ENCODE data around the gene DNAJC17.
A peak's percentile ranks its signal among the peaks of the same experiment; 100 is the strongest.

DNAJC17 gene

DNA sequence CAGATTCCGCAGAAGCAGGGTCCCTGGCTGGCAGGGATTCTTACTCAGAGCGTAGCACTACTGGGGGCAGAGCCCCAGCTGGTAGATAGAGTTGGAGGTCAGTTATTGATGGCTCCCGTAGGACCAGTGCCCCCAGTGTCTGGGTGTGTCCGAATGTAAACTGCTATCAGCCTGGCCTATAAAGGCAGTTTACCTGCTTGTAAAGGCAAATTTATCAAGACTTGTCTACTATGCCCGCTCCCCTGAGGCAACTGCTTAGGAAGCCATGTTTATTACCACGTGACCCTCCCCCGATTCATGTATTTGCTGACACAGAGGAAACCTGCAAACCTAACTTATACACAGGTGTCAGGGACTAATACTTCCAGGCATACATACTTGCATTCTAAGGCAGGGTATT is 21.8 kb upstream of the DNAJC17 start:
- peak; percentile 85 for DNase-seq

GRCh38 chr15:40828447-40829036 is 21.3 kb upstream of the DNAJC17 start, which contains the start of gene PPP1R14D:
TSS of gene PPP1R14D (minus strand) at chr15:40828708. CDS start at chr15:40828641, 67 bp downstream.
- DNase-seq, result peak; percentile 73

- no peak for DNase-seq
Observed at GRCh38 chr15:40826423-40827075, 19.3 kb upstream of the DNAJC17 start.

GRCh38 chr15:40825661-40826422 is 18.6 kb upstream of the DNAJC17 start:
- DNase-seq, result peak; percentile 89

DNA sequence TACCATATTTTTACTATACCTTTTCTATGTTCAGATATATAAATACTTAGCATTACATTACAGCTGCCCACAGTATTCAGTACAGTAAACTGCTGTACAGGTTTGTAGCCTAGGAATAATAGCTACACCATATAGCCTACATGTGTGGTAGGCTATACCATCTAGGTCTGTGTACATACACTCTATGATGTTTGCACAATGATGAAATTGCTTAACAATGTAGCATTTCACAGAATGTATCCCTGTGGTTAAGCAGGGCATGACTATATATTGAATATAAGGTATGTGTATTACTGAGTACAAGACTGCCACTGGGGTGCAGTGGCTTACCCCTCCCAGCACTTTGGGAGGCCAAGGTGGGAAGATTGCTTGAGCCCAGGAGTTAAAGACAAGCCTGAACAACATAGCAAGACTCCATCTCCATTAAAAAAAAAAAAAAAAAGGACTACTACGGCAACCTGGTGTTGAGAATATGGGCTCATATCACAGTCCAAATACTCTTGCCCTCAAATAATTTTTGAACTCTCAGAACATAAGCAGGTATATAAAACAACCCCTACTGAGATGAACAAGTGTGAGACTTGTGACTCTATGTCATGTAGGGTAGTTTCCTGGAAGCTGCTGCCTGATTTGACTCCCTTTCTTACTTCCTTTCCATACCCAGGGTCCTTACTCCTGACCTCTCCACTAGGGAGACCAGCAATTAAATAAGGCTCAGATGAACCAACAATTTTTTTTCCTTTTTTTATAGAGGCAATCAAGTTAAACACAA is 16.5 kb upstream of the DNAJC17 start:
- DNase-seq, result peak; percentile 83

DNA sequence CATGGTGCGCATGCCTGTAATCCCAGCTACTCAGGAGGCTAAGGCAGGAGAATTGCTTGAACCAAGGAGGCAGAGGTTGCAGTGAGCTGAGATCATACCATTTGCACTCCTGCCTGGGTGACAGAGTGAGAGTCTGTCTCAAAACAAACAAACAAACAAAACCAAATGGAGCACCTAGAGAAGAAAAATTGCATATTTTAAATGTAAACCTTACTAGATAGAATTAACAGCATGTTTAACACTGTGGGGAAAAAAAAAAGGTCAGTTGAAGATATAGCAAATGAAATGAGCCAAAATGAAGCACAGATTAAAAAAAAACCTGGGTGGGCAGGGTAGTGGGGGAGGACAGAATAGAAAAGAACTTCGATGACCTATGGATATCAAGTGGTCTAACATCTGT is 13.9 kb upstream of the DNAJC17 start:
- DNase-seq, result no peak

GRCh38 chr15:40819048-40819447 is 11.8 kb upstream of the DNAJC17 start:
- DNase-seq, result no peak

DNA sequence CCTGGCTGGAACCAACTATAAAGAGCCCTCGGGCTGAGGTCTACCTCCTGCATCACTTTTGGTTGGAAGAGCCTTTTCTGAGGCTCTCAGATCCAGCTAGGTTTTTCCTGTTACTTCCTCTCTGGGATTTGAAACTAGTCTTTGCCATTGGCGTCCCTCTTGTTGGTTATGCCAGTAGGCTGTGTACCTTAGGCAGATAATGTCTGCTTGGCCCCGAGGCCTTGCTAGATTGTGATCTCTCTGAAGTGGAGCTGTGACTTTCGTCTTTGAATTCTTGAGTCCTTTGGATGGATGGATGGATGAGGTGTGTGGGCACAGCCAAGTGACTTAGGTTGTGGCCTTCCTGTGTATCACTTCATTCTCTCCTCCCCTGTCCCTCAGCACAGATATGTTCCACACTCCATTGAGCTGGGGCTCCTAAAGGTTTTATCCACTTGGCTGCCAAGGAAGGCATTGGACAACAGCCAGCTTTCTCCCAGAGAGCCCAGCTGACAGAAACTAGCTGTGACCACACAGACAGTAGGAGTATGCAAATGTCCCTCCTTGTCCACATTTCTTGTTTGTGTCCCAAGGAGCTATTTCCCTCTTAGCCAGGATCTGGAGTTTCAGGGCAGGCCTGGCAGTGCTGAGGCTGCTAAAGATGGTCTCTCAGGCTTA is 7.9 kb upstream of the DNAJC17 start:
- DNase-seq, result no peak

- DNase-seq, result no peak
Observed at GRCh38 chr15:40812721-40813425, 5.6 kb upstream of the DNAJC17 start.

- no peak for DNase-seq
Observed at GRCh38 chr15:40808861-40809450, 1.7 kb upstream of the DNAJC17 start.

DNA sequence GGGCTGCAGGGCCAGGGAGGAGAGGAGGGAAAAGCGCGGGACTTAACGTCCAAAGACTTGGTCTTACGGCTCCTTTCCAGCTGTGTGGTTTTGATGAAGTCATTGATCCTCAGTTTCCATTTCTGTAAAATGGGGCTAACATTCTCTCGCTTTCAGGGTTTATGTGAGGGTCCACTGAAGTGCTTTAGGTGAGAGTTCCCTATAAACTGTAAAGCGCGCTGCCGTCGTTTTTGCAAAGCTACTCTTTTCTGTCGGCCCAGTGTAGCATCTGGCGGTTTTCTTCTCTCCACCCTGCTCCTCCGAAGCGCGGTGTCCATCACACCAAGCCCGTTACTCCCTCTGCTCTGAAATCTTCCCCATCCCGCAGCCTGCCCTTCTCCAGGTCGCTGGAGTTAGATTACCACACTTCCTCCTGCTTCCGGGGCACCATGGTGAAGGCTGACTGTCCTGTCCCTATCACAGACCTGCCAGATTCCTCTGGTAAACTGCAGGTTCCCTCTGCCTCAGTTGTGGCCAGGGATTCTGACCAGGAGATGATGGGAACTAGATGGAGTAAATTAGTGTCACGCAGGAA is 702 bp upstream of the DNAJC17 start:
- DNase-seq, result peak; percentile 38

DNA sequence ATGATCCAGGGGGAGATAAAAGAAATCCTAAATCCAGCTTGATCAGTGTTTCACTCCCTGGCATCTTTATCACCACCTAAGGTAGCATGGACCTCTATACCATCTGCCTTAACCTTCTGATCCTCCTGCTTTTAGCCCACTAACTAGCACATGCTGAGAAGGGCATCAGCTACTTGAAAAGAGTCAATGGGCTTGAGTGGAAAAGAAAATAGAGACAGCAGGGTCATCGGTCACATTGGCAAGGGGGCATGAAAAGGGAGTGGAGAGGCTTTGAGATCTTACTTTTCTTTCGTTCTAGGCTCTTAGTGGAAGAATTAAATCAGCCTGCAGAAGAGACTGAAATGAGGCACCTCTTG is 623 bp downstream of the DNAJC17 start:
- no peak for DNase-seq

- no peak for DNase-seq
Observed at GRCh38 chr15:40803688-40804087, 3.6 kb downstream of the DNAJC17 start.

DNA sequence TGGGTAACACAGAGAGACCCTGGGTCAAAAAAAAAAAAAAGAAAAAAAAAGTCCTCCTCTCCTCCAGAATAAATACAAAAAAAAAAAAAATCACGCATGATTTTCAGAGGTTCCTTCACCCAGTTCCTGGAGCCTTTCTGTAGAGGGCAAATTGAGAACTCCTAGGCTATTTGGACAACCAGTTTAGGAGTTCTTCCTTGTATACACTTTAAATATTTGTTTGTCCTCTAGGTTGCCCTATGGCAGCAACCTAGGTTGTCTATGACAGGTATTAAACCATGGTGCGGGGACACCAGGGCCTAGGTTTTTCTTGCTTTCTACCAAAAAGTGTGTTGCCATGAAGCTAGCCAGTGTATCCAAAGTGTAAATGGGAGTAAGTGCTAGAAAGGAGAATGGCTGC is 4.2 kb downstream of the DNAJC17 start:
- no peak for DNase-seq

DNA sequence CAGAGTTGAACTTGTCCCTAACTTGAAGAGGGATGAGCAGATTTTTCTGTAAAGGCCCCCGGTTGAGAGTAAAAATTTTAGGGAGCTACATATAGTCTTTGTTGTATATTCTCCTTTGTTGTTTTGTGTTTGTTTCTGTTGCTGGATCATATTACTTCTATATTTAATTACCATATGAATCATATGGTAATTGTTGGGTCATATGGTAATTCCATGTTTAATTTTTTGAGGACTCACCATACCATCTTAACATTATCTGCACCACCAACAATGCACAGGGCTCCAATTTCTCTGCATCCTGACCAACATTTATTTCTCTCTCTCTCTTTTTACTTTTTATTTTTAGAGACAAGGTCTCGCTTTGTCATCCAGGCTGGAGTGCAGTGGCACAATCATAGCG is 7.8 kb downstream of the DNAJC17 start:
- no peak for DNase-seq

DNA sequence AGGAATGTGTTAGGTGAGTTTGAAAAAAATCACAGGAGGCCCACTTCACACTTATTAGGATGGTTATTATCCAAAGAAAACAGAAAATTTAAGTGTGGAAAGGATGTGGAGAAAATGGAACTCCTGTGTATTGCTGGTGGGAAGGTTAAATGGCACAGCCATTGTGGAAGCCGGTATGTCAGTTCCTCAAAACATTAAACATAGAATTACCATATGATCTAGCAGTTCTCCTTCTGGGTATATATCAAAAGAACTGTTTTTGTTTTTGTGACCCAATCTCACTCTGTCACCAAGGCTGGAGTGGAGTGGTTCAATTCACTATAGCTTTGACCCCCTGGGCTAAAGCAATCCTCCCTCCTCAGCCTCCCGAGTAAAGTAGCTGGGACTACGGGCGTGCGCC is 10.8 kb downstream of the DNAJC17 start:
- no peak for DNase-seq

DNA sequence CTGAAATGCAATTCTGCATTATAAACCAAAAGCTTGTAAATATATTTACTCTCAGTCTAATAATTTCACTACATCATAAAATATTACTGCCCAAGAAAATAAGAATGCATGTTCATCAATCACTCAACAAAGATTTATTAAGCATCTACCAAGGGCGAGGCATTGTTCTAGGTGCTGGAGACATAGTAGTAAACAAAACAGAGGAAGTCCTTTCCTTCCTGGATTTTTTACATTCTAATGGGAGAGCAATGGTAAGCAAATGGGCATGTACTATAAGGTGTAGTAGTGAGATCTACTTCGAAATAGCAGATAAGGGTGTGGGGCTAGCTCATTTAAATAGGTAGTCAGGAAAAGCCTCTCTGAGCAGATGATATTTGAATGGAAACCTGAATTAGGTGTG is 11.2 kb downstream of the DNAJC17 start:
- DNase-seq, result no peak

DNA sequence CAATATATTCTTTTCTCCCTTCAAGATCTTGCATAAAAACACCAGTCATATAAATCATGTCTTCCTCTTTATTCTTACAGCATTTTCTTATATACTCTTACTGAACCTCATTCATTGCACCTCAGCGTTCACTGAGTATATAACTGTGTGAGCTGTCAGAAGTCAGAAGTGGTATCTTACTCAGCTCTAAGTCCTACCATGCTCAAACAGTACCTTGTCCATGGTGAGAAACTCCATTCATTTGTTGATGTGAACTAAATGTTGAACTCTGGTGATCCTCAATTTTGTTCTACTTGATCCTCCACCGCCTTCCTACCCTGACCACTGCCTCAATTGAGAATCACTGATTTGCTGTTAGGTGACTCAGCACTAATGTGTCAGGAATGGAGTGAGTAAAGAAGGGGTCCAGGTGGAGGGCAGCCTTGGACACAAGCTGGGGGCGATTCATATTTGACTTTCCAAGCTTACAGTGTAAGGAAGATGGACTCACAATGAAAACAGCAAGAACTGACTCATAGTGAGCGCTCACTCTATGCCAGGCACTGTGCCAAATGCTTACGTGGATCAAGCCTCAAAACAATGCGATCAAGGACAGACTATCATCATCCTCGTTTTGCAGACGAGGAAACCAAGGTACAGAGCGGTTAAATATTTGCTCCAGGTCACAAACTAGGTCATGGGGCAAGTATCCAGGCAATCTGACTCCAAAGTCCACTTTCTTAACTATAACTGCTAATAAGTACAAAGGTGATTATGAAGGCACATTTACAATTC is 13.9 kb downstream of the DNAJC17 start:
- DNase-seq, result peak; percentile 90

GRCh38 chr15:40792394-40792793 is 14.9 kb downstream of the DNAJC17 start:
- peak; percentile 19 for DNase-seq

- DNase-seq, result peak; percentile 56
Observed at GRCh38 chr15:40790718-40791117, 16.6 kb downstream of the DNAJC17 start.

- no peak for DNase-seq
Observed at GRCh38 chr15:40789999-40790398, 17.3 kb downstream of the DNAJC17 start.
